Stimulated activated CD8-positive, alpha-beta memory T cell treated with anti-CD3 and anti-CD28 coated beads, Interleukin-7, amount 100 ng/mL, for 4 hours (primary cell): ENCODE data around the gene NADK2.
"Not testable (repeated sequence)": the region's sequence is repeated elsewhere in the genome, so short reads cannot be mapped to it uniquely, and the experiment has no call there.

Experiments
- DNase-seq, 2 donors: peaks; one replicate each; pipeline ENCODE4 v3.0.0-alpha.2; 2020; ENCODE audit warnings: low read depth in 2 of 2

Gene NADK2

GRCh38 chr5:36208786-36209185, 32.9 kb downstream of the NADK2 start:
- DNase-seq: no peak

GRCh38 chr5:36206913-36207312, 34.8 kb downstream of the NADK2 start:
- DNase-seq: no peak

GRCh38 chr5:36205329-36205728, 36.4 kb downstream of the NADK2 start:
- no peak for DNase-seq

- no peak for DNase-seq
Observed at GRCh38 chr5:36202521-36202961, 39.2 kb downstream of the NADK2 start.

- DNase-seq: no peak
Observed at GRCh38 chr5:36200513-36200912, 41.2 kb downstream of the NADK2 start.

GRCh38 chr5:36199620-36200019, 42.1 kb downstream of the NADK2 start:
- DNase-seq: no peak

- DNase-seq: not testable (repeated sequence)
Observed at GRCh38 chr5:36198783-36199182, 42.9 kb downstream of the NADK2 start.

GRCh38 chr5:36198281-36198680, 43.4 kb downstream of the NADK2 start:
- no peak for DNase-seq

- no peak for DNase-seq
Observed at GRCh38 chr5:36193746-36194145, 48.0 kb downstream of the NADK2 start.

- DNase-seq: not testable (repeated sequence)
Observed at GRCh38 chr5:36184408-36184807, 57.3 kb downstream of the NADK2 start.

GRCh38 chr5:36181774-36182173, 60.0 kb downstream of the NADK2 start:
- DNase-seq: no peak

- no peak for DNase-seq
Observed at GRCh38 chr5:36180556-36181350, 61.0 kb downstream of the NADK2 start.

GRCh38 chr5:36179950-36180349, 61.8 kb downstream of the NADK2 start:
- no peak for DNase-seq

- DNase-seq: no peak
Observed at GRCh38 chr5:36178524-36178890, 63.2 kb downstream of the NADK2 start.

GRCh38 chr5:36177715-36178523, 63.8 kb downstream of the NADK2 start:
- DNase-seq: no peak

- no peak for DNase-seq
Observed at GRCh38 chr5:36177154-36177553, 64.6 kb downstream of the NADK2 start.

- no peak for DNase-seq
Observed at GRCh38 chr5:36175043-36175442, 66.7 kb downstream of the NADK2 start.

GRCh38 chr5:36174119-36174518, 67.6 kb downstream of the NADK2 start:
- no peak for DNase-seq

- DNase-seq: no peak
Observed at GRCh38 chr5:36173426-36173825, 68.3 kb downstream of the NADK2 start.

GRCh38 chr5:36172599-36172998, 69.1 kb downstream of the NADK2 start:
- no peak for DNase-seq

- DNase-seq: no peak
Observed at GRCh38 chr5:36170832-36171424, 70.8 kb downstream of the NADK2 start.

- no peak for DNase-seq
Observed at GRCh38 chr5:36168737-36169136, 73.0 kb downstream of the NADK2 start.

GRCh38 chr5:36164461-36164860, 77.3 kb downstream of the NADK2 start:
- DNase-seq: no peak
